ENCODE measurements around the gene IMMT.

DNA sequence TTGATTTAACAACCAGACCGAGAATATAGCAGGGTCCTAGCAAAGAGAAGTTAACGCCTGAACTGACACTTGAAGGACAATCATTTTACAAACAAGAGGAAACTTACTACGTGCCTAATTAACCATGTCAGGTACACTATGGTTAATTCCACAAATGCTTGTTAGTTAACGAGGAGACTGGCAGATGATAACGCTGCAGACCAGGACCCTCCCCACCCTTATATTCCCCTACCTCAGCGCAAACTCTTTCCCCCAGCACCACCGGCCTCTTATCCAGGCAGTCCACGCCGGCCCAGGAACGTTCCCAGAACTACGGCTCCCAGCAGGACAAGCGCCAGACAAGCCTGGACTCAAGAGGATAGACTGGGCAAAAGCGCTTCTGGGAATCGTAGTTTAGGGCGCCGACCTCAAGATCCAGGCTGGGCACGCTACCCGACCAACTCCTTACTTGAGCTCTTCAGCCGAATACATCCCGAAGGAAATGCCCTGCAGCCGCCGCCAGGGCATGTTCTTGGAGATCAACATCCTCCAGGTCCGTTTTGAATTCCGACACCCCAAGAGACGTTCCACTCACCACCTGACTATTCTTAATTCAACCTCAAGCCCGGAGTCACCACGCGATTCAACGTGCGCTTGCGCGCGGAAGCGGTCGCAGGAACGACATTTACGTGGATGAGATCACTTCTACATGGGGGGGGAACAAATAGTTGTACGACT, 89.9 kb downstream of the IMMT start, which contains the start of gene POLR1A:
- TF ChIP-seq, protein P1, sequence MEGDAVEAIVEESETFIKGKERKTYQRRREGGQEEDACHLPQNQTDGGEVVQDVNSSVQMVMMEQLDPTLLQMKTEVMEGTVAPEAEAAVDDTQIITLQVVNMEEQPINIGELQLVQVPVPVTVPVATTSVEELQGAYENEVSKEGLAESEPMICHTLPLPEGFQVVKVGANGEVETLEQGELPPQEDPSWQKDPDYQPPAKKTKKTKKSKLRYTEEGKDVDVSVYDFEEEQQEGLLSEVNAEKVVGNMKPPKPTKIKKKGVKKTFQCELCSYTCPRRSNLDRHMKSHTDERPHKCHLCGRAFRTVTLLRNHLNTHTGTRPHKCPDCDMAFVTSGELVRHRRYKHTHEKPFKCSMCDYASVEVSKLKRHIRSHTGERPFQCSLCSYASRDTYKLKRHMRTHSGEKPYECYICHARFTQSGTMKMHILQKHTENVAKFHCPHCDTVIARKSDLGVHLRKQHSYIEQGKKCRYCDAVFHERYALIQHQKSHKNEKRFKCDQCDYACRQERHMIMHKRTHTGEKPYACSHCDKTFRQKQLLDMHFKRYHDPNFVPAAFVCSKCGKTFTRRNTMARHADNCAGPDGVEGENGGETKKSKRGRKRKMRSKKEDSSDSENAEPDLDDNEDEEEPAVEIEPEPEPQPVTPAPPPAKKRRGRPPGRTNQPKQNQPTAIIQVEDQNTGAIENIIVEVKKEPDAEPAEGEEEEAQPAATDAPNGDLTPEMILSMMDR (IDR thresholded peaks at IDR 0.05): no peak
- no peak for TF ChIP-seq EZH2 (IDR thresholded peaks at IDR 0.05; ENCODE audit: borderline replicate concordance, insufficient read depth, low read depth, low read length, poor library complexity, severe bottlenecking)

Measured in B cell (primary cell).